A673 (cell line): ENCODE results near the gene RGS6.

ENCODE experiments used
- CTCF ChIP-seq: fragments of 300-800, 200-600 bp; sonication (generic); conservative IDR thresholded peaks from 2 replicates; pipeline ENCODE4 v1.5.1; 2017; ENCODE audit warnings: low read depth, mild to moderate bottlenecking, antibody characterized with exemption, low read length, moderate library complexity, mixed read lengths
- EZH2 ChIP-seq: fragments of 200-600 bp; sonication (generic); IDR thresholded peaks from 2 replicates; pipeline ENCODE4 v1.6.1; 2017; ENCODE audit warnings: borderline replicate concordance, low read depth, mild to moderate bottlenecking, mixed read lengths, antibody characterized with exemption, low read length; ENCODE audit not compliant: poor library complexity, severe bottlenecking

- TF ChIP-seq EZH2 (no peak), CTCF (no peak)
Measured at GRCh38 chr14:72498646-72499045, 566.4 kb downstream of the RGS6 start.
